Measurements from ENCODE around the gene EPHB3. TPM values are rescaled to one million over a fixed set of nuclear protein-coding genes. Genes with fewer than 3 reads are reported as not detected.

Gene EPHB3
- polyA plus RNA-seq, 3 donors = 0.71 to 1.2 (median 0.80) TPM

DNA sequence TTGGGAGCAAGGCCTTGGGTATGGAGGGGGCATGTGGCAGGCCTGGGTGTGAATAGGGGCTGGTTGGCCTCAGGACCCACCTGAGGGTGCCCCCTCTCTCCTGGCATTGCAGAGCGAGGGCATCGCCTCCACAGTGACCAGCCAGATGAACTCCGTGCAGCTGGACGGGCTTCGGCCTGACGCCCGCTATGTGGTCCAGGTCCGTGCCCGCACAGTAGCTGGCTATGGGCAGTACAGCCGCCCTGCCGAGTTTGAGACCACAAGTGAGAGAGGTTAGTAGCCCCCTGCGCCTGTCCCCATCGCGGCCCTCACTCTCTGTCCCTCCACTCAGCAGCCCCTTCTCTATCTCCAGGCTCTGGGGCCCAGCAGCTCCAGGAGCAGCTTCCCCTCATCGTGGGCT is 16.0 kb downstream of the EPHB3 start:
- Histone ChIP-seq H2AFZ (ENCODE audit: insufficient read depth, low read depth, low read length, poor library complexity, severe bottlenecking) (no peak overlapping the region), H3K4me3 (replicated peaks in 1 of 3; ENCODE audit: low read depth in 2 of 3, low read length in 3 of 3) (no peak overlapping the region), H3K36me3 (replicated peaks in 1 of 2; ENCODE audit: control insufficient read depth in 1 of 2, insufficient read depth in 2 of 2, low read length in 2 of 2) (peaks cover 19 to 68% of the 10 kb centered on the region in 2 donors), H3K9ac (ENCODE audit: insufficient read depth, low read length, poor library complexity, severe bottlenecking) (no peak overlapping the region), H3K4me1 (ENCODE audit: control insufficient read depth in 1 of 2, insufficient read depth in 2 of 2, low read length in 2 of 2) (peaks cover 21 to 33% of the 10 kb centered on the region in 2 donors), H4K20me1 (ENCODE audit: insufficient read depth, low read length) (no peaks in the 10 kb centered on the region), H3K4me2 (replicated peaks; ENCODE audit: extremely low read depth, low read length, poor library complexity, severe bottlenecking) (no peak overlapping the region), H3K27ac (ENCODE audit: low read depth in 1 of 2, low read length in 2 of 2) (no peak overlapping the region), H3K9me3 (replicated peaks in 1 of 2; ENCODE audit: control insufficient read depth in 1 of 2, insufficient read depth in 1 of 2, low read length in 2 of 2) (no peaks in the 10 kb centered on the region), H3K79me2 (ENCODE audit: insufficient read depth, low read length) (no peaks in the 10 kb centered on the region), H3K27me3 (ENCODE audit: control insufficient read depth in 2 of 2, insufficient read depth in 2 of 2, low read length in 2 of 2) (no peaks in the 10 kb centered on the region)
- intact Hi-C loops (cut with micrococcal nuclease) = no loop called here
- Mint-ChIP-seq H3K9me3 (peaks cover 0 to 3% (median 0%) of the 10 kb centered on the region in 7 donors), H3K27me3 (ENCODE audit: low read depth in 3 of 3) (peaks cover 9 to 16% (median 12%) of the 10 kb centered on the region in 3 donors), H3K4me3 (no peak overlapping the region), H3K36me3 (peaks cover 31 to 76% of the 10 kb centered on the region in 2 donors), H3K4me1 (peaks cover 43% of the 10 kb centered on the region), H3K27ac (peak overlapping the region in 1 of 7 donors; percentile 9)
- 94% methylated on average over 15 of the region's 15 CpGs for WGBS (ENCODE audit: insufficient coverage)
- TF ChIP-seq, protein P1, sequence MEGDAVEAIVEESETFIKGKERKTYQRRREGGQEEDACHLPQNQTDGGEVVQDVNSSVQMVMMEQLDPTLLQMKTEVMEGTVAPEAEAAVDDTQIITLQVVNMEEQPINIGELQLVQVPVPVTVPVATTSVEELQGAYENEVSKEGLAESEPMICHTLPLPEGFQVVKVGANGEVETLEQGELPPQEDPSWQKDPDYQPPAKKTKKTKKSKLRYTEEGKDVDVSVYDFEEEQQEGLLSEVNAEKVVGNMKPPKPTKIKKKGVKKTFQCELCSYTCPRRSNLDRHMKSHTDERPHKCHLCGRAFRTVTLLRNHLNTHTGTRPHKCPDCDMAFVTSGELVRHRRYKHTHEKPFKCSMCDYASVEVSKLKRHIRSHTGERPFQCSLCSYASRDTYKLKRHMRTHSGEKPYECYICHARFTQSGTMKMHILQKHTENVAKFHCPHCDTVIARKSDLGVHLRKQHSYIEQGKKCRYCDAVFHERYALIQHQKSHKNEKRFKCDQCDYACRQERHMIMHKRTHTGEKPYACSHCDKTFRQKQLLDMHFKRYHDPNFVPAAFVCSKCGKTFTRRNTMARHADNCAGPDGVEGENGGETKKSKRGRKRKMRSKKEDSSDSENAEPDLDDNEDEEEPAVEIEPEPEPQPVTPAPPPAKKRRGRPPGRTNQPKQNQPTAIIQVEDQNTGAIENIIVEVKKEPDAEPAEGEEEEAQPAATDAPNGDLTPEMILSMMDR (IDR thresholded peaks at IDR 0.05) = no peak
- no peak for DNase-seq

DNA sequence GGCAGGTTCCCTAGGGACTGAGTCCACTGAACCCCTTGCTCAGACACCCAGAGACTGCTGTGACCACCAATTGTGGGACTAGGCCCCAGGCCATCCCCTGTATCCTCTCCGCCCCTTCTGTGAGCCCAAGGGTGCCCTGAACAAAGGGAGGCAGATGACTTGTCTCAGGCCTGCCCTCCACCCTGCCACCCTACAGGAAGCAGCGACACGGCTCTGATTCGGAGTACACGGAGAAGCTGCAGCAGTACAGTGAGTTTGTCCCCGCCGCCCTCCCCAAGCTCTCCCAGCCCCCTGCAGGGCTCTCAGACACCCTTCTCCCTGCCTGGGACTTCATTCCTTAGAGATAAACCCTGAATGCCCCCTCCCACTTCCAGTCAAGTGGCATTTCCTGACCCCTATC is 16.6 kb downstream of the EPHB3 start:
- no peak overlapping the region for H3K27ac Mint-ChIP-seq
- Histone ChIP-seq H3K79me2 (ENCODE audit: insufficient read depth, low read length) (no peaks in the 10 kb centered on the region), H3K36me3 (replicated peaks in 1 of 2; ENCODE audit: control insufficient read depth in 1 of 2, insufficient read depth in 2 of 2, low read length in 2 of 2) (peaks cover 19 to 63% of the 10 kb centered on the region in 2 donors), H3K9me3 (replicated peaks in 1 of 2; ENCODE audit: control insufficient read depth in 1 of 2, insufficient read depth in 1 of 2, low read length in 2 of 2) (no peaks in the 10 kb centered on the region), H3K9ac (ENCODE audit: insufficient read depth, low read length, poor library complexity, severe bottlenecking) (no peak overlapping the region), H2AFZ (ENCODE audit: insufficient read depth, low read depth, low read length, poor library complexity, severe bottlenecking) (no peak overlapping the region), H3K4me2 (replicated peaks; ENCODE audit: extremely low read depth, low read length, poor library complexity, severe bottlenecking) (no peak overlapping the region), H3K27me3 (ENCODE audit: control insufficient read depth in 2 of 2, insufficient read depth in 2 of 2, low read length in 2 of 2) (peaks cover 0 to 3% of the 10 kb centered on the region in 2 donors), H4K20me1 (ENCODE audit: insufficient read depth, low read length) (no peaks in the 10 kb centered on the region), H3K27ac (ENCODE audit: low read depth in 1 of 2, low read length in 2 of 2) (no peak overlapping the region), H3K4me1 (ENCODE audit: control insufficient read depth in 1 of 2, insufficient read depth in 2 of 2, low read length in 2 of 2) (peaks cover 27 to 40% of the 10 kb centered on the region in 2 donors), H3K4me3 (replicated peaks in 1 of 3; ENCODE audit: low read depth in 2 of 3, low read length in 3 of 3) (no peak overlapping the region)
- no peak overlapping the region for H3K4me3 Mint-ChIP-seq
- no peak for DNase-seq
- peaks cover 35 to 73% of the 10 kb centered on the region in 2 donors for H3K36me3 Mint-ChIP-seq
- WGBS (ENCODE audit: insufficient coverage) = 94% methylated on average over 7 of the region's 7 CpGs
- TF ChIP-seq, protein P1 (IDR thresholded peaks at IDR 0.05) = no peak
- H3K27me3 Mint-ChIP-seq (ENCODE audit: low read depth in 3 of 3) = peaks cover 16 to 22% (median 18%) of the 10 kb centered on the region in 3 donors
- intact Hi-C loops (cut with micrococcal nuclease) = no loop called here
- peaks cover 48% of the 10 kb centered on the region for H3K4me1 Mint-ChIP-seq
- H3K9me3 Mint-ChIP-seq = peaks cover 0 to 3% (median 0%) of the 10 kb centered on the region in 7 donors
